Kidney capillary endothelial cell (primary cell): ENCODE measurements around the gene CORO2B.
A peak's percentile ranks its signal among the peaks of the same experiment; 100 is the strongest.

Experiments
- DNase-seq: peaks from one replicate; pipeline ENCODE4 v3.0.0-alpha.2; 2018; ENCODE audit warnings: low spot score

Gene CORO2B

DNA sequence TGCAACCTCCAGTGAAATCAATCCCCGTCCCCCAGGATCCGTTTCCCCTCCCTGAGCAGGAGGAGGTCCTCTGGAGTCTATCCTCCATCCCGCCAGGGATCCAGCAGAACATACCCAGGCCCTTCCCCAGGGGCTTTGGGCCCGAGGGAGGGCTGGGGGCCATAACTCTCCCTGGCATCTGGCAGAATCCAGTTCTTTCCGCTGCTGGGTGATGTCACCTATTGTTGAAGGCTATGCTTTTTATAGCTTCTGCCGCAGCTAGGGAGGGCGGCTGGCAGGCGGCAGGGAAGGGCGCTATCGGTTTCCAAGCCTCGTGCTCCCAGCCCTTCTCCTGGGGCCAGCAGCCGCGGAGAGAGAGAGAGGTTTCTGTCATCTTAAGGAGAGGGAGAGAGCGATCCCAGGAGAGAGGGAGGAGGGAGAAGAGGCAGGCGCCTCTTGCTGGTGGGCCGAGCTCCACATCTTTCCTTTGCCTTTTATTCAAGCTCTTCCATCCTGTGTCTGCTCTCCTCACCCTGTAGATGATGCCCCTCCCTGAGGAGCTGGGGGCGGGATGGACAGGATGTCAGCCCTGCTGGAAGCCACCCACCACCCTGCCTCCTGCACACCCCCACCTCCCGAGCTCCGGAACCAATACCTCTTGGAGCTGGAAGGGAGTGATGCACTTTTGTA lies 121.8 kb downstream of the CORO2B start:
- DNase-seq: peak; percentile 83

DNA sequence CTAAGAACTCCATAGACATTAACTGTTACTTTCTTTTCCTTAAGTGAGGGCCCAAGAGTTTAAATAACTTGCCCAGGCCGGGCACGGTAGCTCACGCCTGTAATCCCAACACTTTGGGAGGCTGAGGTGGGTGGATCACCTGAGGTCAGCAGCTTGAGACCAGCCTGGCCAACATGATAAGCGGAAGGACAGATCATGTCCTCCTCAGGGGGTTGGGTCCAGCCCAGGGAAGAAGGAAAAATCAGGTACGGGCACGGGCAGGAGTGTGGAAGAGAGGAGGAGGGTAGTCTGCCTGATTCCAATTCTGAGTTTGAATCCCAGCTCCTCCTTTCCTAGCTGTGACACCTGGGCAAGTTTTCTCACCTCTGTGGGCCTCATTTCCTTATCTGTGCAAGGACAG lies 123.1 kb downstream of the CORO2B start:
- no peak for DNase-seq

DNA sequence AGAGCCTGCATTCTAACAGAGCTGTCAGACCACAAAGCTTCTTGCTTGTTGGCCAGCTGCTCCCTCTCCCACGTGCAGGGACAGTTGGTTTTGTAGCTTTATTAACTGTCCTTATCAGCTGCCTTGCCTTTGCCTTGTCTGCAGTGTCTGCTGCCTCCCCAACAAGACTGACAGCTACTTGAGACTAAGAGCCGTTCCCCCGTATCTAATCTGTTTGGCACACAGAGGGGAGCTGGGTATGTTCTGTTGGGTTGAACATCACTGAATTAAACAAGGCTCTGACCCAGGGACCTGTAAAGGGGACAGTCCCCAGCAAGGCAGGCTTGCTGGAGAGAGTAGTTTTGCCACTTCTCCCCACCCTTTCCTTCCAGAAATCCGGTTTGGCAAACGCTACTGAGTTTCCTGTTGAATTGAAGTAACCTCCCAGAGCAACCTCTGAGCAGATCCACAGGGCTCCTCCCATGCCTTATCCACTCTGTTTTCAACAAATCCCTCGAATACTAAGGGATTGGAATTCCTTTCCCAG lies 125.8 kb downstream of the CORO2B start:
- DNase-seq: peak; percentile 66

DNA sequence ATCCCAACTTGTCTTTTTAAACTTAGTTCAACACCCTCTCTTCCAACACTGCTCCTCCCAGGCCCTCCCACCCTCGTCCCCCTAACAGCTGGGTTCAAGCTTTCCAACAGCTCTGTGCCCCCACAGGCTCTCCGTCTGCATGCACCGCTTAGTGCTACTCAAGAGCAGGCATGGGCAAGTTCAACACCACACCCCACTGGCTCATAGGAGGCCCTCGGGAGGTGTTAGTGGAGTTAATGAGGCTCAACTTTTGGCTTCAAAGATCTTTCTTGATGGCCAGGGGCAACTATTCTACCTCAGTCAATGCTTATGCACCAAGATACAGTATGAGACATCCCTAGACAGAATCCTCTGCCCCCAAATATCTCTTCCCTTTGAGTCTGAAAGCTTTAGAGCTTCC lies 127.5 kb downstream of the CORO2B start:
- no peak for DNase-seq

DNA sequence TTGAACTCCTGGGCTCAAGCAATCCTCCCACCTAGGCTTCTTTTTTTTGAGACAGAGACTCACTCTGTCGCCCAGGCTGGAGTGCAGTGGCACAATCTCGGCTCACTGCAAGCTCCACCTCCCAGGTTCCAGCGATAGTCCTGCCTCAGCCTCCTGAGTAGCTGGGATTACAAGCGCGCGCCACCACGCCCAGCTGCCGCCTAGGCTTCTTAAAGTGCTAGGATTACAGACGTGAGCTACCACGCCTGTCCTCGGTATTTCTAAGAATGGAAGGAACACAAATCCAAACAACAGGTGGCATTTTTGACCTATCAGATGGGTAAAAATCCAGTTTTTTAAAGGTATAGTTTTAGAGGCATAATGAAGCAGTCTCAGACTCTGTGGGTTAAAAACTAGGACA lies 128.1 kb downstream of the CORO2B start:
- DNase-seq: no peak

DNA sequence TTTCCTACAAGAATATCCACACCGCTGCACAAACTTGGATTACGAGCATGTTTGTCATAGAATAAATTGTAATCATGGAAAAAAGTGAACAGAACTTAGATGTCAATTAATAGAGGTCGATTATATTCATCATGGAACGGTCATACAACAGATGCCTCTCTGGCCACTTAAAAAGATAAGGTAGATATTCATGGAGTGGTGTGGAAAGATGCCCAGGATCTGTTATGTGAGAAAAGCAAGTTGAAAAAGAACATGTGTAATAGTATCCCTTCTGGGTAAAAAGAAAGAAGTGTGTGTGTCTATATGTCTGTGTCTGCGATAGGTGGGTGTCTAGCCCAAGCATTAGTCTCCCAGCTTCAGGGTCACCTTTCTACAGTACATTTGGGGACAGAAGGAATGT lies 128.6 kb downstream of the CORO2B start:
- no peak for DNase-seq

DNA sequence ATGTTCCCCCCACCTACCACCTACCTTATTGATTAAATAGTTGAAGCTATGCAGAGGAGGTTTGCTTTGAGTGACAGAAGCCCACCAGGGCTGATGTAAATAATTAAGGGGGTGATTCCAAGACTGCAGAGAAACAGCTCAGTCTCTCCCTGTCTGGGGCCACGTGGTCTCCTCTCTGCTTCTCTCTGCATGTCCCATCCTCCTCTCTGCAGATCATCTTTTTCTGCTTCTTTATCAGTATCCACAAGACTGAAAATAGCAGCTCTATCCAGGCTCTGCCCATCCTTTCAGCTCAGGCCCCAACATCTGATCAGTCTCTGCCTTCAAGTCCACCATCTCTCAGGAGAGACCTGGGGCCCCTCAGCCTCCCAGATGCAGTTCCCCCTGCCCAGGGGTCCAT lies 131.1 kb downstream of the CORO2B start:
- DNase-seq: no peak

DNA sequence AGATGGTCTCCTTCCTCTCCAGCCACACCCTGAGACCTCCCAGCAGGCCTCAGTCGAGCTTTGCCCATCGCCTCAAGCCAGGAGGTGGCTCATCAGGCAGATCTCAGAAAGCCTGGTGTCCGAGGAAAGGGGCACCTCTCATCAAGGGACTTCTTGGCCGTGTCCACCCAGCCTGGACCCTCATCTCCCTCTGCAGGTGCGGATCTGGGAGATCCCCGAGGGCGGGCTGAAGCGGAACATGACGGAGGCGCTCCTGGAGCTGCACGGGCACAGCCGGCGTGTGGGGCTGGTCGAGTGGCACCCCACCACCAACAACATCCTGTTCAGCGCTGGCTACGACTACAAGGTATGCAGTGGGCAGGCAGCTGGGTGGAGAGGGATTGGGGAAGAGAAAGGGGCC lies 131.7 kb downstream of the CORO2B start:
- DNase-seq: no peak

DNA sequence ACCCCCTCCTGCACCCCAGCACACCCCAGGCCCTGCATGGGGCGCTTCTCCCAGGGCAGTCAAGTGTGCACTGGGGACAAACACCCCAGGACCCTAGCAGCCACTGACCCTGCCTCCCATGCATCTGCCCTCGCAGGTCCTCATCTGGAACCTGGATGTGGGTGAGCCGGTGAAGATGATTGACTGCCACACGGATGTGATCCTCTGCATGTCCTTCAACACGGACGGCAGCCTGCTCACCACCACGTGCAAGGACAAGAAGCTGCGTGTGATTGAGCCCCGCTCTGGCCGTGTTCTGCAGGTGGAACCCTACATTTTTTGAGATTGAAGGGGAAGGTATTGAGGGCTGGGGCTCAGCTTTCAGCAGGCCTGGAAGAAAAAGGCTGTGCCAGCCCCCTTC lies 132.6 kb downstream of the CORO2B start:
- DNase-seq: no peak

DNA sequence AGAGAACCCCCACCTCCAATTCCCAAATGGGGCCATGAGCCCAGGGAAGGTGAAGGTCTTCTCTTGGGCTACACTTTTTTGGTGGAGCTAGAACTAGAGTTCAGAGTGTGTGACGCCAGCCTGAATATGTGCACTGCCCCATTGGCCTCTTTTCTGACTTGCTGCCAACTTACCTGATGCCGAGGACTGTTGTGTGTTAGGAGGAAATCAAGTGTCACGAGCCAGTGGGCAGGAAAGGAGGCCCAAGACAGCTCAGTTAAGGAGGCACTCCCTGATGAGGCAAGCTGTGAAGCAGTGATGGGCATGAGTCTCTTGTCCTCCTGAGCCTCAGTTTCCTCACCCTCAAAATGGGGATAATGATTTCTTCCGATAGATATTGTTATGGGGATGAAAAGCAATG lies 134.1 kb downstream of the CORO2B start:
- DNase-seq: no peak

DNA sequence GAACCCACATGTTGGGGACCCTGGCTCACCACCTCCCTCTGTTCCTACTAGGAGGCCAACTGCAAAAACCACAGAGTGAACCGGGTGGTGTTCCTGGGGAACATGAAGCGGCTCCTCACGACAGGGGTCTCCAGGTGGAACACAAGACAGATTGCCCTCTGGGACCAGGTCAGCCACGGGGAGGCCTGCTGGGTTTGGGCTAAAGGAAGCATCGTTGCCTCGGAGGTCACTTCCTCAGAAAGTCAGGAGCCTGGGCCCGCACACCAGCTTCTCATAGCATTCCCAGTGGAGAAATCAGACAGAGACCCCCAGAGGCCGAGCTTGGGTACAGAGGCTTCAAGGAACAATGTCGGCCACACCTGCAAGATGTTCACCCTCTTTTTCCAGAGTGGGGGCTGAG lies 135.1 kb downstream of the CORO2B start:
- no peak for DNase-seq

DNA sequence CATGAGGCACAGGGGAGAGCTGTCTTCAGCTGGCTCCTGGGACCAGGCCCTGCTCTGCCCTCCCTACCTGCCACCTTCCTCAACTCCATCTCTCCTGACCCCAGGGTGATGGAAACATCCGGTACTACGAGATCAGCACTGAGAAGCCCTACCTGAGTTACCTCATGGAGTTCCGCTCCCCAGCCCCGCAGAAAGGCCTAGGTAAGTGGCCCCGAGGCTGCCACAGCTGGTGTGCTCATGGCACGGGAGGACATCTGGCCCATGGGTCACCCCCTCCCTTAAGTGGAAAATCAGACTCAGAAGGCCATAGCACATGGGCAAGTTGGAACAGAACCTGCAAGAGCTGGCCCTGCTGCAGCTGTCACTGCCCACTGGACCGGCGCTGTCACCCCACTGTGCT lies 136.3 kb downstream of the CORO2B start:
- DNase-seq: no peak

DNA sequence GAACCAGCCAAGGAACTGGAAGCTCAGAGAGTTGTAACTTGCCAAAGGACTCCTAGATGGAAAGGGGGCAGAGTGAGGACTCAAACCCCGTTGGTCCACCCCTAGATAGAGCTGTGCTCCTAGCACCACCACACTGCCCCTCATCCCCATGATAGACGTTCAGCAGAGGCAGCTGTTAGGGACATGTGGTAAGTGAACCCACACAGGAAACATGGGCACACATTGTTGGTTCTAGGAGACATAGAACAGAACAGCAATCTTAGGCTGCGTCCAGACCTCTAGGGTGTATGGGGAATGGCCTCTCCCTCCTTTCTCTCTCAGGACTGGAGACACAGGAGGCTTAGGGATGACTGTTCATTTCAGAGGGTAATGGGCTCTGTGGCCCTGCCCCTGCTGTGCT lies 139.2 kb downstream of the CORO2B start:
- no peak for DNase-seq

DNA sequence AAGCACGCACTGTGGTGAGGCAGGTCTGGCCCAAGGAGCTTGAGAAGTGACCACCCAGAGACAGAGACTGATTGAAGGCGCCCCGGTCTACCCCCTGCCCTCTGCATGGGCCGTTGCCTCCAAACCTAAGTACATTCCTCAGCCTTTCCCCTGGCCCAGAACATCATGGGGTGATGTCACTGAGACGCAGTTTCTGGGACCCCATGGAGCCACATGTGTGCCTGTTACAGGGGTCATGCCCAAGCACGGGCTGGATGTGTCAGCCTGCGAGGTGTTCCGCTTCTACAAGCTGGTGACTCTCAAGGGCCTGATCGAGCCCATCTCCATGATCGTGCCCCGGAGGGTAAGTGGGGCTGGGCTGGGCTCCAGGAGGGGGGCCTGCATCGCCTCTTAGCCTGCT lies 139.7 kb downstream of the CORO2B start:
- no peak for DNase-seq

DNA sequence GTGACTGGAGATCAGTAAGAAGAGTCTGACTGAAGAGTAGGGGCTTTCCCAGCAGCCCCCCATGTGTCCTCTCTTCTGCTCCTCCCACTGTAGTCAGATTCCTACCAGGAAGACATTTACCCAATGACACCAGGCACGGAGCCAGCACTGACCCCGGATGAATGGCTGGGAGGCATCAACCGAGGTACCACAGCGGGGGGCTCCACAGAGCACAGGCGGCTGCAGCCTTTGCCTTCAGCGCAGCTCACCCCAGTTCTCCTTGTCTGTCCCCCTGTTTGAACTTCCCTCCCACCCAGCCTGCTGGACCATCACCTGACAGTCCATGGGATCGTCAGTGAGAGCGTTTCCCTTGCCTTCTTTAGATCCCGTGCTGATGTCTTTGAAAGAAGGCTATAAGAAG lies 140.3 kb downstream of the CORO2B start:
- DNase-seq: no peak

DNA sequence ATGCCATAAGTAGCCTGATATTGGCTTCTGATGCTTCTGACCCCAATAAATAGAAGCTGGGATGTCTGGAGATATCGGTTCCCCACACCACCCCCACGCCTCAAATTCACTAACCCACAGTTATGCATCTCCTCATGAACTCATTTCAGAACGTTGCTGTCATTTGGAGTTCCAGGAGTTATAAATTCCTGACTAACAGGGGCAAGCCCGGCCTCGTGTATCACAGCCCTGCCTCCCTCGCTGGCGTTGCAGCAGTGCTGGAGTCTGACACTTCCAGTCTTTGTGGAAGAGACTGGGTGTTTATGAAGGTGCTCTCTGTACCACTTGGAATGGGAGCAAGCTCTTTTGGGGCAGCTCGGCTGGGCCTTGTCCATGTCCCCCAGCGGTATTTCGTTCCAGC lies 140.9 kb downstream of the CORO2B start:
- DNase-seq: no peak

DNA sequence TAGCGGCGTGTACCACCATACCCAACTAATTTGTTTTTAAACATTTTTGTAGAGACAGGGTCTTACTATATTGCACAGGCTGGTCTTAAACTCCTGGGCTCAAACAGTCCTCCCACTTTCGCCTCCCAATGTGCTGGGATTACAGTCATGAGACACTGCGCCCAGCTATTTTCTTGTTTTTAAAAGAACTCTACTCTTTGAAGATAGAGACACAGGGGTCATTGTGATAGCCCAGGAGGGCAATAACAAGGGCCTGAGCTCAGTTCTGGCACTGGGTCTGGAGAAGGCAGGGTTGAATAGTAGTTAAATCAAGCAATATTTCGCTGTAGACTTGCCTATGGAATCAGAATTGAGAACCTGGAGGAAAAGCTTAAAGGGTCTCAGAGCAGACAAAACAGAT lies 143.1 kb downstream of the CORO2B start:
- no peak for DNase-seq

DNA sequence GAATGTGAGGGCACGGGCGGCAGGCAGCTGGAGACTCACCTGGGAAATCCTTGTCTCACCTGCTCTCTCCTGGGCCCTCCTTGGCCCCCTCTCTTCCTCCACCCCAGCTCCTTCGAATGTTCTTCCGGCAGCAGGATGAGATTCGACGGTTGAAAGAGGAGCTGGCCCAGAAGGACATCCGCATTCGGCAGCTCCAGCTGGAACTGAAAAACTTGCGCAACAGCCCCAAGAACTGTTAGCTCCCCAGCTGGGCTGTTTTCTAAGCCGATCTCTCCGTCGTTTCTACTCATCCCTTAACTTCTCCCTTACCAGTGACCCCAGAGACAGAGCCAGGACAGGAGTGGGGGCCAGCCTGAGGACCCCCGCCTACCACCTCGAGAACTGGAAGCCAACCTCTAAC lies 146.9 kb downstream of the CORO2B start:
- DNase-seq: no peak

DNA sequence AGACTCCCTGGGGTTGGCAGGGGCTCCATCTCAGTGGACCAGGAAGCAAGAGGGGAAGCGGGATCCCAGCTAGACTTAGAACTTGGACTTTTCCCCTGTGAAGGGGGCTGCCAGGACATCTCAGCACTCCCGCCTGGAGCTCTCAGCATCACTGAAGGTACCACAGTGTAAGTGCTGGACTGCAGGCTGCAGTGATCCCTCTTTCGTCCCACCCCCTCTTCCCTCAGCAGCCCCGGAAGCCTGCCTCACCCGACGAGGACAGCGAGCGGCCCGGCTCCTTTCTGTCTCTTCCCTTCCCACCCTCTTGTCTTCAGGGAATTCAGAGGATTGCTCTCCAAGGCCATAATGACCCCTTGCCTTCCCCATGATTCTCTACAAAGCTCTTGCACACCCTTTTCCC lies 147.5 kb downstream of the CORO2B start:
- DNase-seq: no peak

DNA sequence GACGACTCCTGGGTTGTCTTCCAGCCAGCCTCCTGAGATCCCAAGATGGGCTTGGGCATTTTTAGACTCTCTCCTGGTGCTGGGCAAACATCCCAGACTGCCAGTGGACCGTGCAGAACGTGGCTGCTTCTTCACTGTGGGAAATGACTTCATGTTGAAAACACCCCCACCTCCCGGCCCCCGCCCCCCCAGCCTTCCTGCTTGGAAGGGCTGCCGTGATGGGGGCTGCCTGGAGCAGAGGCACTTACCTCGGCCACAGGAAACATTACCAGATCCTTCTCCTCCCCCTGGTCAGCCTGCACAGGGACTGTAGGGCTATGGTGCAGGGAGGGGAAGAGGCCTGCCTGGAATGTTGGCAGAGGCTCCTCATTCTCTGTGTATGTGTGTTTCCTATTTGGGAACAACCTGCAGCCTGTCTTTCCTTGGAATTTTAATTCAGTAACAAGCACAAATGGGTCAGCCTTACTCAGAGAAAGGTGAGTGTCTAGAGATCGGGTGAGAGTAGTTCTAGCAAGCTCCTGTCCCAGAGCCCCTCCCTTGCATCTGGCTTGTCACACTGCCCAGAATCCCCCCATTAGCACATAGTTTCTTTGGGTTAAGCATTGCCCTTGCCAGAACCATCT lies 151.1 kb downstream of the CORO2B start:
- peak; percentile 18 for DNase-seq

DNA sequence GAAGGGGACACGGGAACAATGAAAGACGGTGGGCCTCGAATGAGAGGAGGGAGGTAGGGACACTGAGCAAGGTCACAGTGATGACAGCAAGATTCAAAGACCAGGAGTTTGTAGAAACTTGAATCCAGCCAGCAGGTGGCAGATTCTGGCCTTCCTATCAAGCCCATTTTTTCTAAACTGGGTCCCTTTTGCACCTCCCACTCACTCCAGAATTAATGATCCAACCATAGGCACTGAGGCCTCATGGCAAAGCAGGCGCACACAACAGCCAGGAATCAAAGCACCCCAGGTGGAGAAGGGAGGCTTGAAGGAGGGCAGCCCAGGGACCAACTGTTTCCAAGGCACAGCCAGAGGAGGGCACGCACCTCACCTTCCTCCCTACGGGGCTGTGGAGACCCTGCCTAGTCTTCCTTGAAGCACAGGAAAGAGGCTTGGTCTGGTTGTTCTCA lies 151.7 kb downstream of the CORO2B start:
- DNase-seq: peak; percentile 54

DNA sequence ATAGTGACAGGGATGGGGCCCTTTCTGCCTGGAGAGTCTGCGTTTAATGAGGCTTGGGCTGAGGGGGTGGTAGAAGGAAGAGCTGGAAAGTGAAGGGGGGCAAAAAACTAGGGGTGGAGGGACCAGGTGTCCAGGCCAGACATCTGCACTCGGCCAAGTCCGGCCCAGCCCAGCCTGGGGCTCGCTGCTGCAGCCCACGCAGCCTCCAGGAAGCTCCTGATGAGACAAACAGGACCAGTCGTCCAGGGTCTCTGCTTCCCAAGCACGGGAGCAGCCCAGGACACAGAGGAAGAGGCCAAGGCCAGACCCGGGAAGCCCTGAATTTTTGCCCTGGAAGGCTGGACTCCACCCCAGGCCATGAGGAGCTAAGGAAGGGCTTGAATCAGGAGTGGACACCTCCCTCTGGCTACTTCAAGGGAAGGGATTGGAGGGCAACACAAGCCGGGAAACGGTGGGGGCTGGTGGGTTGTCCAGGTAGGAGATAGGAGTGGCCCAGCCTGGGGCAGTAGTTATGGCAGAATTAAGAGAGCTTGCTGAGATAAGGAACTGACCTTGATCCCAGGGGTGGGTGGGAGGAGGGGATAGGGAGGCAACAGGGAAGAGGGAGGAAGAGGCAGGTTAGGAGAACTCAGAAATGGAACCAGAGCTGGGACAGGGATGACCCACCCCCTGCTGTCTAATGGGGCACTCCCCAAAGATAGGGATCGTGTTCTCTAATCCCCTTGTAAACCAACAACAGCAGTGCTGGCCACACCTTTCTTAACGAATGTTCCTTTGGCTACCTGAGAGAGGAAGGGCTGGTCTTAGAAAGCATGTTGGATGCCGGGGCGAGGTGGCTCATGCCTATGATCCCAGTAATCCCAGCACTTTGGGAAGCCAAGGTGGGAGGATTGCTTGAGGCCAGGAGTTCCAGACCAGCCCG lies 152.4 kb downstream of the CORO2B start:
- no peak for DNase-seq

DNA sequence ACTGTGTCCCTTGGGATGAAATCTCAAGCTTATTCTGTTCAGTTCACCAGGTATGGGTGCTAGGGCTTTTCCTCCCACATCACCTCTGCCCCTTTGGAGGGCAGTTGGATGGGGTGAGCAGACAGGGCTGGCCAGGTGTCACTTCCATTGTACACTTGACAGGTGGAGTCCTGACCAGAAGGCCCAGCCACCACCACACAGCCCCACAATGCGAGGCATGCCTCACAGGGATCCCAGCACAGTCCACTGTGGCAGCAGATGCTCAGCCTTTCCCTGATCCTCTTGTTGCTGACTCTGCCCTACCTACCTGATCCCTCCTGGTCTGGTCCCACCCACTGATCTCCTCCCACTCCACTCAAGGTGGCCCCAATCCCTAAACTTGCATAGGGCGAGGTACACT lies 153.7 kb downstream of the CORO2B start:
- DNase-seq: no peak
